Upper lobe of right lung (tissue), 1 donor: ENCODE results near the gene MAP2K2. TPM values are rescaled to one million over a fixed set of nuclear protein-coding genes. Genes with fewer than 3 reads are reported as not detected.

Experiments used
- ATAC-seq: fragments of 200-7000 bp; cut with Tn5 transposase; one replicate; pipeline ENCODE4 v1.9.1; 2020; ENCODE audit warnings: mild to moderate bottlenecking, moderate library complexity
- DNase-seq: peaks from one replicate; pipeline ENCODE4 v3.0.0-alpha.2; 2020
- H3K27ac ChIP-seq: fragments of 200-600 bp; one replicate; pipeline ENCODE4 v1.8.0; 2022
- H3K27me3 ChIP-seq: fragments of 200-600 bp; one replicate; pipeline ENCODE4 v1.8.0; 2022; ENCODE audit warnings: mild to moderate bottlenecking
- H3K36me3 ChIP-seq: fragments of 200-600 bp; one replicate; pipeline ENCODE4 v1.8.0; 2022
- H3K4me1 ChIP-seq: fragments of 200-600 bp; one replicate; pipeline ENCODE4 v1.8.0; 2022
- H3K4me3 ChIP-seq: fragments of 200-600 bp; one replicate; pipeline ENCODE4 v1.8.0; 2022; ENCODE audit warnings: mild to moderate bottlenecking
- H3K9me3 ChIP-seq: fragments of 200-600 bp; one replicate; pipeline ENCODE4 v1.8.0; 2022
- CTCF ChIP-seq: fragments of 200-600 bp; IDR thresholded peaks from one replicate; pipeline ENCODE4 v1.8.0; 2022; ENCODE audit warnings: antibody characterized with exemption
- intact Hi-C: fragments of 100-400 bp; cut with DNase I; formaldehyde crosslinking; loops from one replicate; pipeline ENCODE4 v1.11.0; 2022
- total RNA-seq: library from RNA; stranded (reverse); fragmentation: NEBNext Ultra II Directional; extraction: Animal tissue kit (Norgen Biotek cat#: 25700); gene quantifications from one replicate; pipeline ENCODE4 v1.2.1, GENCODE V29; 2021
- donor health status: DM: no; HTN: yes; CAD: no; lungs with severe emphysema.

The MAP2K2 gene
- total RNA-seq, 1 donor from 2014 or later = 110 TPM

GRCh38 chr19:4088975-4089374 lies 34.9 kb downstream of the MAP2K2 start:
- H3K4me3 ChIP-seq = peak overlapping the region; percentile 31
- intact Hi-C loops = no loop called here
- H3K4me1 ChIP-seq = peaks cover 6% of the 10 kb centered on the region
- H3K9me3 ChIP-seq = no peaks in the 10 kb centered on the region
- peak overlapping the region; percentile 68 for H3K27ac ChIP-seq
- no peak for DNase-seq
- H3K27me3 ChIP-seq = no peaks in the 10 kb centered on the region
- no peak for TF ChIP-seq CTCF
- H3K36me3 ChIP-seq = peaks cover 19% of the 10 kb centered on the region
- peak; percentile 32 for ATAC-seq

- peaks cover 13% of the 10 kb centered on the region for H3K4me1 ChIP-seq
- H3K27me3 ChIP-seq = no peaks in the 10 kb centered on the region
- no peak for TF ChIP-seq CTCF
- H3K36me3 ChIP-seq = peaks cover 13% of the 10 kb centered on the region
- no peak overlapping the region for H3K4me3 ChIP-seq
- intact Hi-C loops = no loop called here
- no peak for DNase-seq
- no peak overlapping the region for H3K27ac ChIP-seq
- H3K9me3 ChIP-seq = no peaks in the 10 kb centered on the region
- no peak for ATAC-seq
These were observed 35.9 kb downstream of the MAP2K2 start for GRCh38 chr19:4087787-4088679.

- Histone ChIP-seq H3K4me3 (no peak overlapping the region), H3K4me1 (peaks cover 13% of the 10 kb centered on the region), H3K27ac (no peak overlapping the region), H3K27me3 (no peaks in the 10 kb centered on the region), H3K36me3 (peaks cover 13% of the 10 kb centered on the region), H3K9me3 (no peaks in the 10 kb centered on the region)
- intact Hi-C loops = no loop called here
- DNase-seq = no peak
- TF ChIP-seq CTCF = no peak
- no peak for ATAC-seq
These were observed 37.5 kb downstream of the MAP2K2 start for GRCh38 chr19:4086411-4086867.

DNA sequence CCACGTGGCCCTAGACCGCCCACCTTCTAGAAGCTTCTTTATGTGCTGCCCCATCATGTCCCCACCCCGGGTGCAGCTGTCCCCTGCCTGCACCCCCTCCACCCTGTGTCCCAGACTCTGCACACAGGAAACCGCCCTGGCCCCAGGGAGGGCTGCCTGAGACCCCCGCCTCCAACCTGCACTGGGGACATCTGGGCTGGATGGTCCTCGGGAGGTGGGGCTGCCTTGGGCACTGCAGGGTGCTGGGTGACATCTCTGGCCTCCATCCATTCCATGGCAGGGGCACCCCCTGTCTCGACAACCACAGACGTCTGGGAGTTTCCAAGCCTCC lies 39.4 kb downstream of the MAP2K2 start:
- ATAC-seq = no peak
- TF ChIP-seq CTCF = no peak
- Histone ChIP-seq H3K27me3 (no peaks in the 10 kb centered on the region), H3K36me3 (no peaks in the 10 kb centered on the region), H3K27ac (peak overlapping the region; percentile 77), H3K9me3 (no peaks in the 10 kb centered on the region), H3K4me1 (peaks cover 13% of the 10 kb centered on the region), H3K4me3 (no peak overlapping the region)
- no peak for DNase-seq
- intact Hi-C loops = no loop called here

- no peak for TF ChIP-seq CTCF
- intact Hi-C loops = no loop called here
- Histone ChIP-seq H3K27me3 (no peaks in the 10 kb centered on the region), H3K36me3 (no peaks in the 10 kb centered on the region), H3K27ac (peak overlapping the region; percentile 77), H3K4me3 (peak overlapping the region; percentile 40), H3K4me1 (peaks cover 13% of the 10 kb centered on the region), H3K9me3 (no peaks in the 10 kb centered on the region)
- DNase-seq (peak; percentile 79), ATAC-seq (peak; percentile 75)
These were observed 40.0 kb downstream of the MAP2K2 start for GRCh38 chr19:4083677-4084546.
